Effector CD4-positive, alpha-beta T cell (primary cell): ENCODE results near the gene POR.
"Not testable (repeated sequence)": the region's sequence is repeated elsewhere in the genome, so short reads cannot be mapped to it uniquely, and the experiment has no call there.

Source experiments
- DNase-seq: peaks from one replicate; pipeline ENCODE4 v3.0.0-alpha.2; 2020

POR gene

GRCh38 chr7:75993689-75994387 lies 78.9 kb downstream of the POR start:
- DNase-seq = no peak

- peak; percentile 93 for DNase-seq
Measured at GRCh38 chr7:75994388-75995051, 79.6 kb downstream of the POR start, which contains the start of gene TMEM120A. TMEM120A (minus strand) TSS chr7:75994595; CDS start chr7:75994570, 25 bp downstream.

GRCh38 chr7:75995052-75995471 lies 80.1 kb downstream of the POR start:
- no peak for DNase-seq

- no peak for DNase-seq
Measured at GRCh38 chr7:75995996-75996395, 81.0 kb downstream of the POR start.

- DNase-seq = no peak
Measured at GRCh38 chr7:75996476-75996875, 81.5 kb downstream of the POR start.

GRCh38 chr7:75998038-75998437 lies 83.1 kb downstream of the POR start:
- no peak for DNase-seq

- DNase-seq = no peak
Measured at GRCh38 chr7:76000566-76000965, 85.6 kb downstream of the POR start.

GRCh38 chr7:76002139-76002538 lies 87.2 kb downstream of the POR start:
- no peak for DNase-seq

- DNase-seq = no peak
Measured at GRCh38 chr7:76002822-76003221, 87.9 kb downstream of the POR start.

- DNase-seq = no peak
Measured at GRCh38 chr7:76003351-76003750, 88.4 kb downstream of the POR start.

GRCh38 chr7:76005004-76005403 lies 90.0 kb downstream of the POR start:
- DNase-seq = not testable (repeated sequence)

- DNase-seq = no peak
Measured at GRCh38 chr7:76008156-76008687, 93.3 kb downstream of the POR start.

- no peak for DNase-seq
Measured at GRCh38 chr7:76009672-76010600, 95.0 kb downstream of the POR start.

GRCh38 chr7:76011442-76011861 lies 96.5 kb downstream of the POR start:
- no peak for DNase-seq

GRCh38 chr7:76016191-76016947 lies 101.4 kb downstream of the POR start:
- DNase-seq = no peak

GRCh38 chr7:76018520-76018919 lies 103.6 kb downstream of the POR start:
- DNase-seq = not testable (repeated sequence)

GRCh38 chr7:76020031-76020714 lies 105.2 kb downstream of the POR start:
- DNase-seq = peak; percentile 61

- no peak for DNase-seq
Measured at GRCh38 chr7:76022026-76022780, 107.2 kb downstream of the POR start.

GRCh38 chr7:76023002-76023401 lies 108.0 kb downstream of the POR start:
- no peak for DNase-seq

GRCh38 chr7:76029682-76030081 lies 114.7 kb downstream of the POR start:
- DNase-seq = not testable (repeated sequence)

GRCh38 chr7:76031964-76032363 lies 117.0 kb downstream of the POR start:
- DNase-seq = no peak
